Subcutaneous abdominal adipose tissue (tissue), 5 donors: ENCODE measurements around the gene TMEM51.

ENCODE experiments used
- H3K27ac ChIP-seq: one replicate; pipeline ENCODE4 v1.7.0; 2013; ENCODE audit warnings: low read depth, mild to moderate bottlenecking, inconsistent platforms, low read length, moderate library complexity
- H3K27me3 ChIP-seq, 5 donors: one replicate each; pipeline ENCODE4 v1.7.0; 2013; ENCODE audit warnings: low read length in 5 of 5, inconsistent platforms in 1 of 5; ENCODE audit not compliant: control insufficient read depth in 5 of 5, insufficient read depth in 4 of 5
- H3K36me3 ChIP-seq, 5 donors: one replicate each; pipeline ENCODE4 v1.7.0; 2013; ENCODE audit warnings: low read length in 5 of 5; ENCODE audit not compliant: control insufficient read depth in 5 of 5, insufficient read depth in 5 of 5
- H3K4me1 ChIP-seq, 5 donors: one replicate each; pipeline ENCODE4 v1.7.0; 2013; ENCODE audit warnings: low read length in 5 of 5, mild to moderate bottlenecking in 3 of 5, moderate library complexity in 1 of 5; ENCODE audit not compliant: control insufficient read depth in 5 of 5, insufficient read depth in 5 of 5
- H3K4me3 ChIP-seq, 5 donors: one replicate each; pipeline ENCODE4 v1.7.0; 2013; ENCODE audit warnings: low read length in 5 of 5, low read depth in 1 of 5
- H3K9ac ChIP-seq, 5 donors: one replicate each; pipeline ENCODE4 v1.7.0; 2013; ENCODE audit warnings: low read length in 5 of 5, mild to moderate bottlenecking in 4 of 5, moderate library complexity in 3 of 5
- H3K9me3 ChIP-seq, 5 donors: one replicate each; pipeline ENCODE4 v1.7.0; 2013; ENCODE audit warnings: low read length in 5 of 5; ENCODE audit not compliant: control insufficient read depth in 5 of 5
- donor health status: healthy.
- donor health status: healthy.
- donor health status: healthy.
- donor health status: healthy.
- donor health status: healthy.

TMEM51 gene

GRCh38 chr1:15212216-15212953 lies 58.8 kb downstream of the TMEM51 start:
- peaks cover 3 to 12% (median 7%) of the 10 kb centered on the region in 5 donors for H3K4me1 ChIP-seq
- H3K9me3 ChIP-seq, result no peaks in the 10 kb centered on the region
- H3K4me3 ChIP-seq, result no peak overlapping the region
- H3K9ac ChIP-seq, result no peak overlapping the region
- H3K27ac ChIP-seq, result no peak overlapping the region
- H3K27me3 ChIP-seq, result peaks cover 0 to 12% (median 8%) of the 10 kb centered on the region in 5 donors
- H3K36me3 ChIP-seq, result peaks cover 0 to 3% (median 0%) of the 10 kb centered on the region in 5 donors

GRCh38 chr1:15212954-15213291 lies 59.4 kb downstream of the TMEM51 start:
- Histone ChIP-seq H3K4me3 (no peak overlapping the region), H3K9ac (no peak overlapping the region), H3K36me3 (peaks cover 0 to 3% (median 0%) of the 10 kb centered on the region in 5 donors), H3K9me3 (no peaks in the 10 kb centered on the region), H3K4me1 (peaks cover 3 to 12% (median 7%) of the 10 kb centered on the region in 5 donors), H3K27ac (no peak overlapping the region), H3K27me3 (peaks cover 0 to 11% (median 8%) of the 10 kb centered on the region in 5 donors)

DNA sequence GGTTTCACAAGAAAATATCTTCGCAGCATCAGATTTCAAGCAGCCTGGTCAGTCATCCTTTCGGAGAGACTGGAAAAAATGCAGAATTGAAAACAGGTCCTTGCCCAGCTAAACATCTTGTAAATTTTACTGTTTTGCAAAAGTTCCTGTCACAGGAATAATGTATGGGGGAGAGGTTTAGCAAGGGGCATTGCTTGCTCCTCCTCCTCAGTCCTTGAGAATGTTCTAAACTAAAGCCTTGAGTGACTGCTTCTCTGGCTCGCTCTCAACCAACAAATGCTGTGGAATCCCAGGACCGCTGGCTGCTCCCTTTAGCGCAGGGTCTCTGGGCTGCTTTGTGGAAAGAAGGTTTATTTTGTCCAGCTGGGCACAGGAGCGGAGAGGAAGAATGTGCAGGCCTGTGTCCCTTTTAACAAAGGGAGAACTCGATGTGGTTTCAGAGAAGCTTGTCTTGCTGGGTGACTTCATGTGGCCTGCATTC lies 59.8 kb downstream of the TMEM51 start:
- Histone ChIP-seq H3K36me3 (peaks cover 0 to 3% (median 0%) of the 10 kb centered on the region in 5 donors), H3K4me1 (peaks cover 3 to 15% (median 7%) of the 10 kb centered on the region in 5 donors), H3K9ac (no peak overlapping the region), H3K9me3 (no peaks in the 10 kb centered on the region), H3K27me3 (peaks cover 0 to 11% (median 8%) of the 10 kb centered on the region in 5 donors), H3K27ac (no peak overlapping the region), H3K4me3 (no peak overlapping the region)

DNA sequence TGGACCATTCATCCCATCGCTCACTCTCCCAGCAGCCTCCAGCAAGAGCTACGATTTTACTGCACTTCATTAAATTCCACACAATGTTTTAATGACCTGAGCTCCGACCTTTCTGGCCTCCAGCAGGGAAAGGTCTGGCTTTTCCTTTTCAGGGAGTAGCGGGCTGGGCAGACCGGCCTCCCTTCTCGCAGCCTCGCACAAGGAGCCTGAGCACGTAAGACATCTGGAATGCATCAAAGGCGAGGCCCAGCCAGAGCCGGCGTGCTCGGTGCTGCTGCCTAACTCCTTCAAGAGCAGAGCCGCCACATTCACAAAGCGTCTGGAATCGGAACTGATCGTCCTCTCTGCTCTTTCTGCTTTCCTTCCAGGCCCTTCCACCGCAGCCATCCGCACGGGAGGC lies 61.0 kb downstream of the TMEM51 start:
- peaks cover 0 to 3% (median 0%) of the 10 kb centered on the region in 5 donors for H3K36me3 ChIP-seq
- H3K9me3 ChIP-seq, result no peaks in the 10 kb centered on the region
- H3K9ac ChIP-seq, result no peak overlapping the region
- peaks cover 3 to 20% (median 9%) of the 10 kb centered on the region in 5 donors for H3K4me1 ChIP-seq
- no peak overlapping the region for H3K27ac ChIP-seq
- no peak overlapping the region for H3K4me3 ChIP-seq
- peaks cover 0 to 11% (median 8%) of the 10 kb centered on the region in 5 donors for H3K27me3 ChIP-seq

- Histone ChIP-seq H3K27ac (no peak overlapping the region), H3K9ac (no peak overlapping the region), H3K4me1 (peaks cover 3 to 20% (median 9%) of the 10 kb centered on the region in 5 donors), H3K4me3 (no peak overlapping the region), H3K9me3 (no peaks in the 10 kb centered on the region), H3K27me3 (peaks cover 0 to 11% (median 8%) of the 10 kb centered on the region in 5 donors), H3K36me3 (peaks cover 0 to 3% (median 0%) of the 10 kb centered on the region in 5 donors)
These were observed 61.6 kb downstream of the TMEM51 start for GRCh38 chr1:15215116-15215515.

DNA sequence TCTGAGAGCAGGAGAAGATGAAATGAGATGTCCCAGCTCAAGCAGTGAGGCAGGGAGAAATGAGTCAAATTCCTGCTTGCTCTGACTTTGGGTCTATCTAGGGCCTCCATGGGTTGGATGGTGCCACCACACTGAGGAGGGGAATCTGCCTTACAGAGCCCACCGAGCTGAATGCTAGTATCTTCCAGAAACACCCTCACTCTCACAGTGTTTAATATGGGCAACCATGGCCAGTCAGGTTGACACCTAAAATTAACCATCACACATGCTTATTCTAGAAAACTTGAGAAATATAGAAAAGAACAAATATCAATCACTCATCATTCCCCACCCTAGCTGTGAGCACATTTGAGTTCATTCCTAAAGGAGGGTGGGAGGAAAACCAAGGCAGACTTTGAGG lies 64.1 kb downstream of the TMEM51 start:
- Histone ChIP-seq H3K9ac (no peak overlapping the region), H3K9me3 (no peaks in the 10 kb centered on the region), H3K36me3 (peaks cover 0 to 3% (median 0%) of the 10 kb centered on the region in 5 donors), H3K27ac (no peak overlapping the region), H3K27me3 (peaks cover 0 to 8% (median 7%) of the 10 kb centered on the region in 5 donors), H3K4me1 (peaks cover 1 to 14% (median 6%) of the 10 kb centered on the region in 5 donors), H3K4me3 (no peak overlapping the region)

GRCh38 chr1:15218287-15219279 lies 65.0 kb downstream of the TMEM51 start:
- Histone ChIP-seq H3K9me3 (no peaks in the 10 kb centered on the region), H3K9ac (no peak overlapping the region), H3K36me3 (peaks cover 0 to 3% (median 0%) of the 10 kb centered on the region in 5 donors), H3K27me3 (peaks cover 0 to 7% (median 0%) of the 10 kb centered on the region in 5 donors), H3K4me1 (peaks cover 0 to 11% (median 3%) of the 10 kb centered on the region in 5 donors), H3K4me3 (no peak overlapping the region), H3K27ac (no peak overlapping the region)

GRCh38 chr1:15219280-15220023 lies 65.9 kb downstream of the TMEM51 start:
- peaks cover 0 to 4% (median 0%) of the 10 kb centered on the region in 5 donors for H3K27me3 ChIP-seq
- no peak overlapping the region for H3K9ac ChIP-seq
- peaks cover 0 to 3% (median 0%) of the 10 kb centered on the region in 5 donors for H3K36me3 ChIP-seq
- H3K9me3 ChIP-seq, result no peaks in the 10 kb centered on the region
- peaks cover 0 to 11% (median 8%) of the 10 kb centered on the region in 5 donors for H3K4me1 ChIP-seq
- H3K4me3 ChIP-seq, result no peak overlapping the region
- no peak overlapping the region for H3K27ac ChIP-seq

- Histone ChIP-seq H3K9ac (no peak overlapping the region), H3K9me3 (no peaks in the 10 kb centered on the region), H3K4me3 (no peak overlapping the region), H3K4me1 (peaks cover 0 to 15% (median 10%) of the 10 kb centered on the region in 5 donors), H3K27ac (no peak overlapping the region), H3K27me3 (peaks cover 0 to 4% (median 0%) of the 10 kb centered on the region in 5 donors), H3K36me3 (peaks cover 0 to 3% (median 0%) of the 10 kb centered on the region in 5 donors)
These were observed 66.5 kb downstream of the TMEM51 start for GRCh38 chr1:15220024-15220392.
